ENCODE results near the gene PRKCE. TPM values are rescaled to one million over a fixed set of nuclear protein-coding genes. Genes with fewer than 3 reads are reported as not detected.

Gene PRKCE
- total and polyA plus RNA-seq, 2 of the 8 experiments (the other 6 are each of a cell fraction or from before 2014, with no cell fraction given), result 0.54 to 2.1 TPM

GRCh38 chr2:46114996-46115395, 463.5 kb downstream of the PRKCE start:
- no peak overlapping the region for H3K27ac ChIP-seq (ENCODE audit: low read depth, low read length)
- H4K20me1 ChIP-seq (replicated peaks in 1 of 2; ENCODE audit: control insufficient read depth in 1 of 2, insufficient read depth in 2 of 2, low read length in 2 of 2), result no peaks in the 10 kb centered on the region
- H2BK5ac ChIP-seq (ENCODE audit: low read depth, low read length), result no peak overlapping the region
- no peak overlapping the region for H3K9ac ChIP-seq (replicated peaks in 1 of 4; ENCODE audit: extremely low read depth in 1 of 4, low read depth in 3 of 4, low read length in 3 of 4)
- H3K4me2 ChIP-seq (ENCODE audit: insufficient read depth in 1 of 2, low read depth in 2 of 2, low read length in 2 of 2), result no peak overlapping the region
- no peak overlapping the region for H3K4ac ChIP-seq (replicated peaks; ENCODE audit: insufficient read length, low read depth, low read length)
- H2AK5ac ChIP-seq (ENCODE audit: low read depth, low read length), result no peak overlapping the region
- H3K4me3 ChIP-seq (ENCODE audit: extremely low read depth in 1 of 4, insufficient read depth in 2 of 4, low read depth in 3 of 4, low read length in 4 of 4), result no peak overlapping the region
- DNase-seq (ENCODE audit: low read depth in 1 of 2, low spot score in 2 of 2) (no peak), FAIRE-seq (no peak)
- no peaks in the 10 kb centered on the region for H3K79me2 ChIP-seq (ENCODE audit: control insufficient read depth in 1 of 2, insufficient read depth in 2 of 2, low read length in 2 of 2)
- ChIA-PET CTCF (ENCODE audit: partially characterized antibody) (interaction anchor here (1.5 kb wide), 2 partner anchors 35 to 179 kb away, joined by 3 to 4 read pairs; no protein-coding TSS in a partner anchor), POLR2A (ENCODE audit: partially characterized antibody) (no interaction called here)
- H3K23ac ChIP-seq (ENCODE audit: insufficient read length), result no peak overlapping the region
- no peak overlapping the region for H2AFZ ChIP-seq (ENCODE audit: low read length)
- H4K91ac ChIP-seq (replicated peaks; ENCODE audit: insufficient read length, low read length), result no peak overlapping the region
- no peak overlapping the region for H3K56ac ChIP-seq (replicated peaks; ENCODE audit: insufficient read length, low read depth, low read length)
- no peak overlapping the region for H2BK20ac ChIP-seq (ENCODE audit: low read length)
- H4K8ac ChIP-seq (ENCODE audit: extremely low read depth, insufficient read depth, low read length), result no peak overlapping the region
- 0 out of 2 replicates have a peak overlapping the region, but pooled peaks have one; percentile 12 for H2BK15ac ChIP-seq (ENCODE audit: low read length)
- H2BK120ac ChIP-seq (replicated peaks; ENCODE audit: low read depth, low read length), result no peak overlapping the region
- no peak overlapping the region for H3K18ac ChIP-seq (ENCODE audit: extremely low read depth, low read length)
- H3K36me3 ChIP-seq (ENCODE audit: control insufficient read depth in 2 of 4, insufficient read depth in 4 of 4, low read length in 3 of 4), result no peaks in the 10 kb centered on the region
- H2BK12ac ChIP-seq (ENCODE audit: low read depth, low read length), result no peak overlapping the region
- H3K27me3 ChIP-seq (replicated peaks in 1 of 4; ENCODE audit: control insufficient read depth in 3 of 4, extremely low read depth in 1 of 4, insufficient read depth in 3 of 4, low read length in 3 of 4), result no peaks in the 10 kb centered on the region
- WGBS, 2 experiments (ENCODE audit: extremely low coverage in 1 of 2, insufficient coverage in 1 of 2, insufficient read length in 1 of 2, insufficient replicate concordance in 2 of 2, low coverage in 1 of 2, low lambda C conversion rate in 2 of 2, missing lambda C conversion rate in 1 of 2), result 100% methylated on average over 2 of the region's 2 CpGs; no CpG with 5 or more reads in 1 of the 2 experiments
- H3K14ac ChIP-seq (ENCODE audit: insufficient read length), result no peak overlapping the region
- peaks cover 0 to 2% (median 0%) of the 10 kb centered on the region in 4 experiments; a peak in 2 of 7 replicates for H3K4me1 ChIP-seq (replicated peaks in 1 of 4; ENCODE audit: control insufficient read depth in 3 of 4, insufficient read depth in 4 of 4, low read length in 3 of 4)
- no peaks in the 10 kb centered on the region for H3K79me1 ChIP-seq (ENCODE audit: low read depth, low read length)
- H3K23me2 ChIP-seq (ENCODE audit: low read depth, low read length), result no peaks in the 10 kb centered on the region
- H3K9me3 ChIP-seq (ENCODE audit: insufficient read depth in 2 of 2, low read depth in 1 of 2, low read length in 1 of 2), result no peaks in the 10 kb centered on the region
- no peak overlapping the region for H4K5ac ChIP-seq (ENCODE audit: insufficient read length, low read depth, low read length)
- TF ChIP-seq SP1 (IDR thresholded peaks at IDR 0.05; ENCODE audit: low read depth, low read length), result no peak
- TF ChIP-seq HDAC6 (IDR thresholded peaks at IDR 0.05; ENCODE audit: low read depth, low read length), result no peak
- no peak for TF ChIP-seq BACH1 (IDR thresholded peaks at IDR 0.05; ENCODE audit: low read length)
- TF ChIP-seq ZNF274 (IDR thresholded peaks at IDR 0.05; ENCODE audit: borderline replicate concordance, extremely low read depth, low read length), result no peak
- no peak for TF ChIP-seq SIRT6 (IDR thresholded peaks at IDR 0.05; ENCODE audit: low read length)
- TF ChIP-seq EP300 (IDR thresholded peaks at IDR 0.05; ENCODE audit: borderline replicate concordance in 1 of 2, low read depth in 2 of 2, low read length in 2 of 2), result no peak
- no peak for TF ChIP-seq CTCF (IDR thresholded peaks at IDR 0.05; ENCODE audit: control extremely low read depth in 1 of 3, insufficient read depth in 1 of 3, low read depth in 1 of 3, low read length in 3 of 3)
- TF ChIP-seq SUZ12 (IDR thresholded peaks at IDR 0.05; ENCODE audit: low read length), result no peak
- no peak for TF ChIP-seq CBX5 (IDR thresholded peaks at IDR 0.05; ENCODE audit: low read depth, low read length)
- TF ChIP-seq JUN (IDR thresholded peaks at IDR 0.05; ENCODE audit: low read depth, low read length), result no peak
- no peak for TF ChIP-seq KDM1A (IDR thresholded peaks at IDR 0.05; ENCODE audit: borderline replicate concordance, low read length)
- TF ChIP-seq SP4 (IDR thresholded peaks at IDR 0.05; ENCODE audit: low read length), result no peak
- TF ChIP-seq RBBP5 (IDR thresholded peaks at IDR 0.05; ENCODE audit: borderline replicate concordance, low read depth, low read length), result no peak
